Liver (tissue), 9 donors: ENCODE results near the gene CHD3. TPM values are rescaled to one million over a fixed set of nuclear protein-coding genes. Genes with fewer than 3 reads are reported as not detected.

ENCODE experiments used
- DNase-seq: peaks from one replicate; pipeline ENCODE4 v3.0.0-alpha.2; 2017; ENCODE audit warnings: low spot score
- H3K27ac ChIP-seq, 2 donors: one replicate each; pipeline ENCODE4 v1.7.0; 2013; ENCODE audit warnings: inconsistent platforms in 2 of 2, low read length in 2 of 2, control low read depth in 1 of 2, low read depth in 1 of 2, mild to moderate bottlenecking in 1 of 2
- H3K27me3 ChIP-seq, 4 donors: one replicate each; pipeline versions ENCODE4 v1.6.1 to v1.7.0; 2013; ENCODE audit warnings: low read length in 3 of 4, inconsistent platforms in 1 of 4, mild to moderate bottlenecking in 1 of 4, moderate library complexity in 1 of 4; ENCODE audit not compliant: control insufficient read depth in 4 of 4, insufficient read depth in 4 of 4
- H3K36me3 ChIP-seq, 4 donors: one replicate each; pipeline versions ENCODE4 v1.6.1 to v1.7.0; 2013; ENCODE audit warnings: low read length in 3 of 4, mild to moderate bottlenecking in 3 of 4, low read depth in 1 of 4, moderate library complexity in 1 of 4; ENCODE audit not compliant: control insufficient read depth in 4 of 4, insufficient read depth in 3 of 4
- H3K4me1 ChIP-seq, 4 donors: one replicate each; pipeline versions ENCODE4 v1.6.1 to v1.7.0; 2013; ENCODE audit warnings: low read length in 3 of 4, mild to moderate bottlenecking in 3 of 4, moderate library complexity in 1 of 4; ENCODE audit not compliant: control insufficient read depth in 4 of 4, insufficient read depth in 4 of 4
- H3K4me3 ChIP-seq, 3 donors: one replicate each; pipeline versions ENCODE4 v1.6.1 to v1.7.0; 2013; ENCODE audit warnings: low read length in 3 of 3, control low read depth in 1 of 3, low read depth in 1 of 3, mild to moderate bottlenecking in 1 of 3
- H3K9ac ChIP-seq, 2 donors: one replicate each; pipeline ENCODE4 v1.7.0; 2013; ENCODE audit warnings: low read length in 2 of 2, mild to moderate bottlenecking in 2 of 2, moderate library complexity in 2 of 2, control low read depth in 1 of 2, low read depth in 1 of 2
- H3K9me3 ChIP-seq, 4 donors: one replicate each; pipeline versions ENCODE4 v1.6.1 to v1.7.0; 2013; ENCODE audit warnings: low read length in 3 of 4; ENCODE audit not compliant: control insufficient read depth in 4 of 4
- EGR1 ChIP-seq, 2 donors: IDR thresholded peaks; 2 replicates each; pipeline ENCODE4 v1.6.1; 2016 to 2018; ENCODE audit warnings: antibody characterized with exemption in 2 of 2, low read depth in 2 of 2
- FOXA1 ChIP-seq: IDR thresholded peaks from 2 replicates; pipeline ENCODE4 v1.6.1; 2016; ENCODE audit warnings: antibody characterized with exemption
- FOXA2 ChIP-seq: IDR thresholded peaks from 2 replicates; pipeline ENCODE4 v1.6.1; 2016; ENCODE audit warnings: antibody characterized with exemption
- GABPA ChIP-seq, 2 donors: IDR thresholded peaks in 1 of 2; conservative IDR thresholded peaks in 1 of 2; 2 replicates each; pipeline ENCODE4 v1.6.1; 2016; ENCODE audit warnings: antibody characterized with exemption in 2 of 2, mild to moderate bottlenecking in 1 of 2, moderate library complexity in 1 of 2
- HNF4A ChIP-seq, 2 donors: conservative IDR thresholded peaks; 2 replicates each; pipeline ENCODE4 v1.6.1; 2016; ENCODE audit warnings: antibody characterized with exemption in 2 of 2, mild to moderate bottlenecking in 2 of 2
- HNF4G ChIP-seq: IDR thresholded peaks from 2 replicates; pipeline ENCODE4 v1.6.1; 2016; ENCODE audit warnings: antibody characterized with exemption
- JUND ChIP-seq, 2 donors: IDR thresholded peaks; 2 replicates each; pipeline ENCODE4 v1.6.1; 2016; ENCODE audit warnings: antibody characterized with exemption in 2 of 2
- NR2F2 ChIP-seq: IDR thresholded peaks from 2 replicates; pipeline ENCODE4 v1.6.1; 2016; ENCODE audit warnings: antibody characterized with exemption
- RAD21 ChIP-seq, 2 donors: IDR thresholded peaks; 2 replicates each; pipeline ENCODE4 v1.6.1; 2016; ENCODE audit warnings: antibody characterized with exemption in 2 of 2, mild to moderate bottlenecking in 2 of 2
- RXRA ChIP-seq, 2 donors: IDR thresholded peaks; 2 replicates each; pipeline ENCODE4 v1.6.1; 2017 to 2018; ENCODE audit warnings: antibody characterized with exemption in 2 of 2, mild to moderate bottlenecking in 1 of 2
- SP1 ChIP-seq: IDR thresholded peaks from 2 replicates; pipeline ENCODE4 v1.6.1; 2018; ENCODE audit warnings: antibody characterized with exemption, mild to moderate bottlenecking
- TAF1 ChIP-seq: conservative IDR thresholded peaks from 2 replicates; pipeline ENCODE4 v1.6.1; 2016; ENCODE audit warnings: antibody characterized with exemption, mild to moderate bottlenecking
- YY1 ChIP-seq: IDR thresholded peaks from 2 replicates; pipeline ENCODE4 v1.6.1; 2016; ENCODE audit warnings: antibody characterized with exemption, mild to moderate bottlenecking
- WGBS: extraction: QIAGEN DNeasy Blood & Tissue Kit; methylation state at CpG from one replicate; pipeline ENCODE4 v1.1.7; 2013; 5-methylcytosine and 5-hydroxymethylcytosine counted together
- polyA plus RNA-seq, 2 donors: library from polyadenylated mRNA; stranded (reverse) in 1 of 2; unstranded in 1 of 2; fragments of 200-250 nt in 1 of 2; fragments of >200 nt in 1 of 2; fragmentation: Nextera tagmentation in 1 of 2; extraction: Ambion mirVana in 1 of 2; gene quantifications; one replicate each; pipeline versions ENCODE4 v1.2.1 to v1.2.3, GENCODE V29; 2013 to 2015
- total RNA-seq, 2 donors: library from RNA; depleted of rRNA; stranded (reverse); fragments of >200 nt; gene quantifications; one replicate each; pipeline ENCODE4 v1.2.3, GENCODE V29; 2014
- TF ChIP-seq, protein P1 (sequence below): IDR thresholded peaks from 2 replicates; pipeline ENCODE4 v1.6.1; 2016; ENCODE audit warnings: antibody characterized with exemption
- TF ChIP-seq, protein P2 (sequence below): IDR thresholded peaks from 2 replicates; pipeline ENCODE4 v1.6.1; 2016; ENCODE audit warnings: antibody characterized with exemption
- TF ChIP-seq, protein P3 (sequence below): IDR thresholded peaks from 2 replicates; pipeline ENCODE4 v1.6.1; 2016; ENCODE audit warnings: antibody characterized with exemption
- TF ChIP-seq, protein P4 (sequence below): fragments of 150-350 bp; IDR thresholded peaks from 2 replicates; pipeline ENCODE4 v1.5.1; 2017; ENCODE audit warnings: improper control_type of control experiment, low read depth, low read length; ENCODE audit not compliant: missing input control
- TF ChIP-seq, protein P5 (sequence below): IDR thresholded peaks from 2 replicates; pipeline ENCODE4 v1.6.1; 2016; ENCODE audit warnings: antibody characterized with exemption, mild to moderate bottlenecking
- donor health status: healthy.
- donor health status: healthy.
- donor health status: healthy.
- donor health status: healthy.
- donor health status: healthy.

CHD3 gene
- total and polyA plus RNA-seq, 4 donors: 1.9 to 14.4 (median 7.2) TPM

DNA sequence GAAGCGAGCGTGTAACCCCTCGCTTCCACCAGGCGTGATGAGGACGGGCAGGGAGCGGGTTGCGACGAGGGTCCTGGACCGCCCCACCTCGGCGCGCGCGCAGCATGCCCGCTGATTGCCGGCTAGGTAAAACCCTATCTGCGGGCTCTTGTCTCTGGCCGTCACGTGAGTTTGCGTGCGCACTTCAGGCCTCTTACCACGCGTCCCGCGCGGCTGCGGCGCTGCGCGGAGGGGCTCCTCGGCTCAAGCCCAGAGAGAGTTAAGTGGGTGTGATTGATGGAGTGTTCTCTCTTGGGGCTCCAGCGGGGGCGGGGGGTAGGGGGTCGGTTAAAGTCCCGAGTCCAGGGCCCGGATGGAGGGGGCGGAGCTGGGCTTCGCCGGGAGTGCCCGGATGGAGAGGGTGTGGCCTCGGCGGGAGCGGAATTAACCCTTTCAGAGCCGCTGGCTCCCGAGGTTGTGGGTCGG lies 46.6 kb upstream of the CHD3 start (continued):
- TF ChIP-seq, protein P1, sequence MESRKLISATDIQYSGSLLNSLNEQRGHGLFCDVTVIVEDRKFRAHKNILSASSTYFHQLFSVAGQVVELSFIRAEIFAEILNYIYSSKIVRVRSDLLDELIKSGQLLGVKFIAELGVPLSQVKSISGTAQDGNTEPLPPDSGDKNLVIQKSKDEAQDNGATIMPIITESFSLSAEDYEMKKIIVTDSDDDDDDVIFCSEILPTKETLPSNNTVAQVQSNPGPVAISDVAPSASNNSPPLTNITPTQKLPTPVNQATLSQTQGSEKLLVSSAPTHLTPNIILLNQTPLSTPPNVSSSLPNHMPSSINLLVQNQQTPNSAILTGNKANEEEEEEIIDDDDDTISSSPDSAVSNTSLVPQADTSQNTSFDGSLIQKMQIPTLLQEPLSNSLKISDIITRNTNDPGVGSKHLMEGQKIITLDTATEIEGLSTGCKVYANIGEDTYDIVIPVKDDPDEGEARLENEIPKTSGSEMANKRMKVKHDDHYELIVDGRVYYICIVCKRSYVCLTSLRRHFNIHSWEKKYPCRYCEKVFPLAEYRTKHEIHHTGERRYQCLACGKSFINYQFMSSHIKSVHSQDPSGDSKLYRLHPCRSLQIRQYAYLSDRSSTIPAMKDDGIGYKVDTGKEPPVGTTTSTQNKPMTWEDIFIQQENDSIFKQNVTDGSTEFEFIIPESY: peak; percentile 29
- TF ChIP-seq SP1: peak; percentile 62
- peak; percentile 67 to 78 for TF ChIP-seq HNF4A (conservative IDR thresholded peaks at IDR 0.05)
- peak in 1 of 2 donors; percentile 36 for TF ChIP-seq RXRA (IDR thresholded peaks at IDR 0.05)
- TF ChIP-seq HNF4G: no peak

DNA sequence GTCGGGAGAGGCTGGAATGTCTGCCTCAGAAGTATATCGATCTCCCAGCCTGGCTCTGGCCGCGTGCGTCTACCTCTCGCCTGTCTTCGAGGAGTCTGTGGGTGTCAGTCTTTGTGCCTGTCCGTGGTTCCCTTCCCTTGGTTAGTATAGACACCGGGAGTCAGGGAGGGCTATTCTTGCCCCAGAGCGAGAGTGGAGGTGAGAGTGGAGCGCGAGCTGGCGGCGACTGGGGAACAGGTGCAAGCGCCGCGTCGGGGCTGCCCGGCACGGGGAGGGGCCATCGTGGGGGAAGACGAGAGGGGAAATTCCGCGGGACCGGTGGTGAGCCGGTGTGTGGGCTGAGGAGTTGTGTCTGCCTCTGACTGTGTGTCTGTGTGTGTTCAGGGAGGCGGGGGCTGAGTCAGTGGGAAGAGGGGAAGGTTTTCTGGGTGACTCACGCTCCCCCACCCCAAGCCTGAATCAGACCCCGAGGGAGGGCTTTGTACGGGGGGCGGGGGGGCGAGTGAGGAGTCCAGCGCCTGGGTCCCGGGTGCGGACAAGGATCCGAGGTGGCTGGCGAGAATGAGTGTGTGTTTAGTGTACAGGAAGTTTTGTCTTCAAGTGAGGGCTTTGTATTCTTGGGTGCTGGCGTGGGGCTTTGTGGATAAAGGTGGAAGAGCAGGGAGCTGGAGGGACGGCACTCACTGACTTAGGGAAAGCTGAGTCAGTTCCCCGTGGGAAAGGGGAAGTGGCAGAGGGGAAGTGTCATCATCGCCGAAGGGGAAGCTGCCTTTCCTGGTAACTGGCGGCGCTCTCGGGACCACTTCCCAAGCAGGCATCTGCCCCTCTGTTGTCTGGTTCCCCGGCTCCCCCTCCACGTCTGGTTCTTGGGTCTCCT lies 46.0 kb upstream of the CHD3 start:
- TF ChIP-seq FOXA2 (no peak), SP1 (no peak), RXRA (IDR thresholded peaks at IDR 0.05) (peak; percentile 13 to 59), NR2F2 (no peak), RAD21 (IDR thresholded peaks at IDR 0.05) (no peak), YY1 (peak; percentile 44), JUND (IDR thresholded peaks at IDR 0.05) (peak in 1 of 2 donors; percentile 58), HNF4A (conservative IDR thresholded peaks at IDR 0.05) (peak in 1 of 2 donors; percentile 3), FOXA1 (no peak), HNF4G (no peak), EGR1 (IDR thresholded peaks at IDR 0.05; ENCODE audit: low read depth in 2 of 2) (peak; percentile 43 to 81), GABPA (IDR thresholded peaks at IDR 0.05 in 1 of 2, conservative IDR thresholded peaks at IDR 0.05 in 1 of 2) (no peak), TAF1 (no peak)
- TF ChIP-seq, protein P2, sequence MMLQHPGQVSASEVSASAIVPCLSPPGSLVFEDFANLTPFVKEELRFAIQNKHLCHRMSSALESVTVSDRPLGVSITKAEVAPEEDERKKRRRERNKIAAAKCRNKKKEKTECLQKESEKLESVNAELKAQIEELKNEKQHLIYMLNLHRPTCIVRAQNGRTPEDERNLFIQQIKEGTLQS: peak; percentile 50
- TF ChIP-seq, protein P3, sequence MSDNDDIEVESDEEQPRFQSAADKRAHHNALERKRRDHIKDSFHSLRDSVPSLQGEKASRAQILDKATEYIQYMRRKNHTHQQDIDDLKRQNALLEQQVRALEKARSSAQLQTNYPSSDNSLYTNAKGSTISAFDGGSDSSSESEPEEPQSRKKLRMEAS: peak; percentile 74
- TF ChIP-seq, protein P4, sequence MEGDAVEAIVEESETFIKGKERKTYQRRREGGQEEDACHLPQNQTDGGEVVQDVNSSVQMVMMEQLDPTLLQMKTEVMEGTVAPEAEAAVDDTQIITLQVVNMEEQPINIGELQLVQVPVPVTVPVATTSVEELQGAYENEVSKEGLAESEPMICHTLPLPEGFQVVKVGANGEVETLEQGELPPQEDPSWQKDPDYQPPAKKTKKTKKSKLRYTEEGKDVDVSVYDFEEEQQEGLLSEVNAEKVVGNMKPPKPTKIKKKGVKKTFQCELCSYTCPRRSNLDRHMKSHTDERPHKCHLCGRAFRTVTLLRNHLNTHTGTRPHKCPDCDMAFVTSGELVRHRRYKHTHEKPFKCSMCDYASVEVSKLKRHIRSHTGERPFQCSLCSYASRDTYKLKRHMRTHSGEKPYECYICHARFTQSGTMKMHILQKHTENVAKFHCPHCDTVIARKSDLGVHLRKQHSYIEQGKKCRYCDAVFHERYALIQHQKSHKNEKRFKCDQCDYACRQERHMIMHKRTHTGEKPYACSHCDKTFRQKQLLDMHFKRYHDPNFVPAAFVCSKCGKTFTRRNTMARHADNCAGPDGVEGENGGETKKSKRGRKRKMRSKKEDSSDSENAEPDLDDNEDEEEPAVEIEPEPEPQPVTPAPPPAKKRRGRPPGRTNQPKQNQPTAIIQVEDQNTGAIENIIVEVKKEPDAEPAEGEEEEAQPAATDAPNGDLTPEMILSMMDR: no peak
- TF ChIP-seq, protein P5, sequence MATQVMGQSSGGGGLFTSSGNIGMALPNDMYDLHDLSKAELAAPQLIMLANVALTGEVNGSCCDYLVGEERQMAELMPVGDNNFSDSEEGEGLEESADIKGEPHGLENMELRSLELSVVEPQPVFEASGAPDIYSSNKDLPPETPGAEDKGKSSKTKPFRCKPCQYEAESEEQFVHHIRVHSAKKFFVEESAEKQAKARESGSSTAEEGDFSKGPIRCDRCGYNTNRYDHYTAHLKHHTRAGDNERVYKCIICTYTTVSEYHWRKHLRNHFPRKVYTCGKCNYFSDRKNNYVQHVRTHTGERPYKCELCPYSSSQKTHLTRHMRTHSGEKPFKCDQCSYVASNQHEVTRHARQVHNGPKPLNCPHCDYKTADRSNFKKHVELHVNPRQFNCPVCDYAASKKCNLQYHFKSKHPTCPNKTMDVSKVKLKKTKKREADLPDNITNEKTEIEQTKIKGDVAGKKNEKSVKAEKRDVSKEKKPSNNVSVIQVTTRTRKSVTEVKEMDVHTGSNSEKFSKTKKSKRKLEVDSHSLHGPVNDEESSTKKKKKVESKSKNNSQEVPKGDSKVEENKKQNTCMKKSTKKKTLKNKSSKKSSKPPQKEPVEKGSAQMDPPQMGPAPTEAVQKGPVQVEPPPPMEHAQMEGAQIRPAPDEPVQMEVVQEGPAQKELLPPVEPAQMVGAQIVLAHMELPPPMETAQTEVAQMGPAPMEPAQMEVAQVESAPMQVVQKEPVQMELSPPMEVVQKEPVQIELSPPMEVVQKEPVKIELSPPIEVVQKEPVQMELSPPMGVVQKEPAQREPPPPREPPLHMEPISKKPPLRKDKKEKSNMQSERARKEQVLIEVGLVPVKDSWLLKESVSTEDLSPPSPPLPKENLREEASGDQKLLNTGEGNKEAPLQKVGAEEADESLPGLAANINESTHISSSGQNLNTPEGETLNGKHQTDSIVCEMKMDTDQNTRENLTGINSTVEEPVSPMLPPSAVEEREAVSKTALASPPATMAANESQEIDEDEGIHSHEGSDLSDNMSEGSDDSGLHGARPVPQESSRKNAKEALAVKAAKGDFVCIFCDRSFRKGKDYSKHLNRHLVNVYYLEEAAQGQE: no peak
- TF ChIP-seq, protein P1: no peak
- Histone ChIP-seq H3K9ac (peak overlapping the region; percentile 96 to 100), H3K9me3 (no peaks in the 10 kb centered on the region), H3K36me3 (peaks cover 3 to 11% (median 7%) of the 10 kb centered on the region in 4 donors), H3K4me3 (peak overlapping the region; percentile 66 to 94 (median 79)), H3K4me1 (peaks cover 0 to 52% (median 36%) of the 10 kb centered on the region in 4 donors), H3K27ac (peak overlapping the region; percentile 99 to 100), H3K27me3 (no peaks in the 10 kb centered on the region)
- under 1% methylated on average over 47 of the region's 47 CpGs for WGBS
- DNase-seq: peak; percentile 57
